ENCODE results near the gene GPC6.

DNA sequence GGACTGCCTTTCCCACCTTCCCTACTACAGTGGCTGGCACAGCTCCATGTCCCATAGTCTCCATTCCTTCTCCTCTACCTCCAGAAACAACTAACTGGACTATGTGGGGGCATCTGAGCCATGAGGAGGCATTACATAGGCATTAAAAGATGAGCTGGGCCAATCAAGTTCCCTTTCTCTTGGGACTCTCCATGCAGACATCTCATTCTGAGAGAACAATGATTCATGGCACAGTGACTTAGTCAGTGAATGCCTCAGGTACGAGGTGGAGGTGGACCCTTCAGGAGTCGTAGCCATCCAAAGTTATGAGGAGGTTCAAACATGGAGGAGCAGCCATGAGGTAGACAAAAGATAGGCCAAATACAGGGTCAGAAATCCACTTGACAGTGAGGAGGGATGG is 70.0 kb downstream of the GPC6 start:
- TF ChIP-seq CTCF (IDR thresholded peaks at IDR 0.05): no peak
- no peak for TF ChIP-seq RCOR1 (IDR thresholded peaks at IDR 0.05; ENCODE audit: low read length)
- TF ChIP-seq TCF12 (IDR thresholded peaks at IDR 0.05): no peak
- TF ChIP-seq YY1 (IDR thresholded peaks at IDR 0.05; ENCODE audit: low read depth): no peak
- TF ChIP-seq EZH2phosphoT487 (IDR thresholded peaks at IDR 0.05; ENCODE audit: borderline replicate concordance, low read depth): no peak
